ENCODE measurements around the gene TMEM141. TPM values are rescaled to one million over a fixed set of nuclear protein-coding genes. Genes with fewer than 3 reads are reported as not detected.
"Not testable (repeated sequence)": the region's sequence is repeated elsewhere in the genome, so short reads cannot be mapped to it uniquely, and the experiment has no call there.

TMEM141 gene
- polyA plus RNA-seq, 1 donor (not counting 4 experiments of a cell fraction or from before 2014, with no cell fraction given), result 85.5 TPM

- Histone ChIP-seq H3K9me1 (ENCODE audit: control insufficient read depth, extremely low read depth, insufficient read depth, low read length) (no peaks in the 10 kb centered on the region), H3K4me3 (ENCODE audit: control insufficient read depth in 2 of 3, extremely low read depth in 1 of 3, insufficient read depth in 2 of 3, low read depth in 1 of 3, low read length in 3 of 3) (no peak overlapping the region), H4K20me1 (ENCODE audit: control insufficient read depth, extremely low read depth, insufficient read depth, low read length) (no peaks in the 10 kb centered on the region), H3K9me3 (ENCODE audit: control insufficient read depth, low read depth, low read length) (no peaks in the 10 kb centered on the region), H3K36me3 (ENCODE audit: control insufficient read depth in 2 of 2, extremely low read depth in 1 of 2, insufficient read depth in 2 of 2, low read length in 2 of 2) (no peaks in the 10 kb centered on the region), H3K27me3 (ENCODE audit: control insufficient read depth, extremely low read depth, insufficient read depth, low read length) (no peaks in the 10 kb centered on the region), H3K4me2 (ENCODE audit: control insufficient read depth, extremely low read depth, insufficient read depth, low read depth, low read length) (no peak overlapping the region), H3K79me2 (ENCODE audit: control insufficient read depth, insufficient read depth, low read length) (peaks cover 1% of the 10 kb centered on the region), H3K9ac (ENCODE audit: control insufficient read depth, extremely low read depth, insufficient read depth, low read length) (no peak overlapping the region), H3K27ac (ENCODE audit: control insufficient read depth, insufficient read depth, low read length) (no peak overlapping the region), H3K4me1 (ENCODE audit: control insufficient read depth, extremely low read depth, insufficient read depth, low read length) (peaks cover 7% of the 10 kb centered on the region), H2AFZ (ENCODE audit: control insufficient read depth, low read length) (no peak overlapping the region)
- dilution Hi-C loops (cut with MboI; ENCODE audit: extremely low pct_ligation_motif_present, low sequenced_read_pairs), result no loop called here
- no peak for TF ChIP-seq EZH2 (IDR thresholded peaks at IDR 0.05; ENCODE audit: low read length)
- no peak for TF ChIP-seq CTCF (optimal IDR thresholded peaks at IDR 0.05 in 1 of 3, IDR thresholded peaks at IDR 0.05 in 1 of 3, conservative IDR thresholded peaks at IDR 0.05 in 1 of 3; ENCODE audit: extremely low read depth in 1 of 3, insufficient read depth in 2 of 3, low read length in 3 of 3)
- DNase-seq (ENCODE audit: low read depth, low spot score) (no peak), FAIRE-seq (no peak)
These were observed 4.7 kb upstream of the TMEM141 start for GRCh38 chr9:136786451-136786850.

- H3K4me2 ChIP-seq (ENCODE audit: control insufficient read depth, extremely low read depth, insufficient read depth, low read depth, low read length); FAIRE-seq; dilution Hi-C loops (cut with MboI; ENCODE audit: extremely low pct_ligation_motif_present, low sequenced_read_pairs): not testable (repeated sequence)
These were observed 4.2 kb upstream of the TMEM141 start for GRCh38 chr9:136786983-136787382.

GRCh38 chr9:136787690-136788400, 3.3 kb upstream of the TMEM141 start:
- Histone ChIP-seq H3K79me2 (ENCODE audit: control insufficient read depth, insufficient read depth, low read length) (peaks cover 9% of the 10 kb centered on the region), H3K27me3 (ENCODE audit: control insufficient read depth, extremely low read depth, insufficient read depth, low read length) (no peaks in the 10 kb centered on the region), H3K4me2 (ENCODE audit: control insufficient read depth, extremely low read depth, insufficient read depth, low read depth, low read length) (peak overlapping the region; percentile 10), H3K36me3 (ENCODE audit: control insufficient read depth in 2 of 2, extremely low read depth in 1 of 2, insufficient read depth in 2 of 2, low read length in 2 of 2) (peaks cover 5 to 7% of the 10 kb centered on the region in 2 experiments), H3K9me3 (ENCODE audit: control insufficient read depth, low read depth, low read length) (no peaks in the 10 kb centered on the region), H3K9me1 (ENCODE audit: control insufficient read depth, extremely low read depth, insufficient read depth, low read length) (no peaks in the 10 kb centered on the region), H4K20me1 (ENCODE audit: control insufficient read depth, extremely low read depth, insufficient read depth, low read length) (peaks cover 9% of the 10 kb centered on the region), H3K4me1 (ENCODE audit: control insufficient read depth, extremely low read depth, insufficient read depth, low read length) (peaks cover 17% of the 10 kb centered on the region), H3K4me3 (ENCODE audit: control insufficient read depth in 2 of 3, extremely low read depth in 1 of 3, insufficient read depth in 2 of 3, low read depth in 1 of 3, low read length in 3 of 3) (no peak overlapping the region), H3K9ac (ENCODE audit: control insufficient read depth, extremely low read depth, insufficient read depth, low read length) (no peak overlapping the region), H3K27ac (ENCODE audit: control insufficient read depth, insufficient read depth, low read length) (no peak overlapping the region), H2AFZ (ENCODE audit: control insufficient read depth, low read length) (no peak overlapping the region)
- dilution Hi-C loops (cut with MboI; ENCODE audit: extremely low pct_ligation_motif_present, low sequenced_read_pairs), result no loop called here
- DNase-seq (ENCODE audit: low read depth, low spot score) (no peak), FAIRE-seq (no peak)
- TF ChIP-seq CTCF (optimal IDR thresholded peaks at IDR 0.05 in 1 of 3, IDR thresholded peaks at IDR 0.05 in 1 of 3, conservative IDR thresholded peaks at IDR 0.05 in 1 of 3; ENCODE audit: extremely low read depth in 1 of 3, insufficient read depth in 2 of 3, low read length in 3 of 3), result peak; percentile 73 to 85 (median 79)
- no peak for TF ChIP-seq EZH2 (IDR thresholded peaks at IDR 0.05; ENCODE audit: low read length)

More at GRCh38 chr9:136786983-136787382, 4.2 kb upstream of the TMEM141 start:
- H3K27me3 ChIP-seq (ENCODE audit: control insufficient read depth, extremely low read depth, insufficient read depth, low read length); H3K9me3 ChIP-seq (ENCODE audit: control insufficient read depth, low read depth, low read length); H3K4me3 ChIP-seq (ENCODE audit: control insufficient read depth in 2 of 3, extremely low read depth in 1 of 3, insufficient read depth in 2 of 3, low read depth in 1 of 3, low read length in 3 of 3); H3K9ac ChIP-seq (ENCODE audit: control insufficient read depth, extremely low read depth, insufficient read depth, low read length); H2AFZ ChIP-seq (ENCODE audit: control insufficient read depth, low read length); H3K9me1 ChIP-seq (ENCODE audit: control insufficient read depth, extremely low read depth, insufficient read depth, low read length); H3K36me3 ChIP-seq (ENCODE audit: control insufficient read depth in 2 of 2, extremely low read depth in 1 of 2, insufficient read depth in 2 of 2, low read length in 2 of 2); DNase-seq (ENCODE audit: low read depth, low spot score); H4K20me1 ChIP-seq (ENCODE audit: control insufficient read depth, extremely low read depth, insufficient read depth, low read length); H3K27ac ChIP-seq (ENCODE audit: control insufficient read depth, insufficient read depth, low read length); H3K79me2 ChIP-seq (ENCODE audit: control insufficient read depth, insufficient read depth, low read length): not testable (repeated sequence)
- peaks cover 10% of the 10 kb centered on the region for H3K4me1 ChIP-seq (ENCODE audit: control insufficient read depth, extremely low read depth, insufficient read depth, low read length)
